ENCODE results near the gene TMEM80.
"Not testable (repeated sequence)": the region's sequence is repeated elsewhere in the genome, so short reads cannot be mapped to it uniquely, and the experiment has no call there.

Gene TMEM80
- long read RNA-seq, donor 1, partial matches to known transcripts: 10 of 25 reads
- long read RNA-seq, donor 1, other reads (novel, unspliced or antisense): 15 of 25 reads
- long read RNA-seq, donor 2, partial matches to known transcripts: 0 of 1 reads
- long read RNA-seq, donor 2, other reads (novel, unspliced or antisense): 0 of 1 reads
- long read RNA-seq, donor 3, partial matches to known transcripts: 0 of 1 reads
- long read RNA-seq, donor 3, other reads (novel, unspliced or antisense): 0 of 1 reads
- long read RNA-seq, donor 4, partial matches to known transcripts: 0 of 2 reads
- long read RNA-seq, donor 4, other reads (novel, unspliced or antisense): 0 of 2 reads
- long read RNA-seq, donor 5, partial matches to known transcripts: 0 of 7 reads
- long read RNA-seq, donor 5, other reads (novel, unspliced or antisense): 7 of 7 reads
- long read RNA-seq, donor 6, partial matches to known transcripts: 0 of 8 reads
- long read RNA-seq, donor 6, other reads (novel, unspliced or antisense): 8 of 8 reads
- long read RNA-seq, donor 7, partial matches to known transcripts: 8 of 24 reads
- long read RNA-seq, donor 7, other reads (novel, unspliced or antisense): 14 of 24 reads
- long read RNA-seq, donor 8, partial matches to known transcripts: 0 of 7 reads
- long read RNA-seq, donor 8, other reads (novel, unspliced or antisense): 7 of 7 reads

DNA sequence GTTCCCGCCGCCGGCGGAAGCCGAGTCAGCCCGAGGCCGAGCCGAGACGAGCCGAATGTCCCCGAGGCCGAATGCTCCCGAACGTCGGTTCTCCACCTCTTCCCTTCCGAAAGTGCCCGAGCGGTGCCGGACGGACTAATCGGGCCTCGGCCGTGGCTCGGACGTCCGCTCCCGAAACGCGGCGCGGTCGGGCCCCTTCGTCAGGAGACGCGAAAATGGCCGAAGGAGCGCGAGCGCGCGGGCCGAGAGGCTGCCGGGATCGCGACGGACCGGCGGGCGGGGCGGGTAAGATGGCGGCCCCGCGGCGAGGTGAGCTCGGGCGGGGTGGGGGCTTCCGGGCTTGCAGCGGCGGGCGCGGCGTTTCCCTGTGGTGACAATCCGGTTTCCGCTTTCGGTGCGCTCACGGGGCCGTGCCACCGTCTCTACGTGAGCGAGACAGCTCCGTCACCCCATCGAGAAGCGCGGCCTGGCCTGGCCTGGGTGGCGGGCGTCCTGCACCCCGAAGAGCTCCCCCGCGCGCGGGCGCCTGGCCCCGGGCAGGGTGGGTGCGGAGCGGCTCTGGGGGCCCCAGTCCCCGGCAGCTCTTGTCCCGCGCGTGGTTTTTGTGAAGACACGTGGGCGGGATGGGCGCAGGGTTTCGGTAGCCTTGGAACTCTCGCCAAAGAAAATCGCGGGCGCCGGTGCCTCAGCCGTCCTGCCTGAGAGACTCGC is at the start of gene TMEM80:
TMEM80 (plus strand) TSS at position 279 of the 711 bp plus-strand sequence; CDS start at position 291, 12 bp downstream.
- peak; percentile 97 for DNase-seq

- DNase-seq: no peak
These were observed 49.4 kb upstream of the TMEM80 start for GRCh38 chr11:646214-646613.

GRCh38 chr11:647672-648158 is 47.9 kb upstream of the TMEM80 start:
- DNase-seq: not testable (repeated sequence)

DNA sequence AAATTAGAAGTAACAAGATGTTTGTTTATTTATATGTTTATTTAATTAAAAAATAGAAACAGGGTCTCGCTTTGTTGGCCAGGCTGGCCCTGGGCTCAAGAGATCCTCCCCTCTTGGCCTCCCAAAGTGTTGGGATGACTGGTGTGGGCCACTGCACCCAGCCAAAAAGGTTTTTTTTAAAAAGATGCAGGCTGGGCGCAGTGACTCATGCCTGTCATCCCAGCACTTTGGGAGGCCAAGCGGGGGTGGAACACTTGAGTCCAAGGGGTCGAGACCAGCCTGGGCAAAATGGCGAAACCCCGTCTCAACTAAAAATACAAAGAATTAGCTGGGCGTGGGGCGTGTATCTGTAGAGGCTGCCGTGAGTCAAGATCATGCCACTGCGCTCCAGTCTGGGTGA is 45.1 kb upstream of the TMEM80 start:
- no peak for DNase-seq

GRCh38 chr11:653136-653535 is 42.5 kb upstream of the TMEM80 start:
- DNase-seq: not testable (repeated sequence)

DNA sequence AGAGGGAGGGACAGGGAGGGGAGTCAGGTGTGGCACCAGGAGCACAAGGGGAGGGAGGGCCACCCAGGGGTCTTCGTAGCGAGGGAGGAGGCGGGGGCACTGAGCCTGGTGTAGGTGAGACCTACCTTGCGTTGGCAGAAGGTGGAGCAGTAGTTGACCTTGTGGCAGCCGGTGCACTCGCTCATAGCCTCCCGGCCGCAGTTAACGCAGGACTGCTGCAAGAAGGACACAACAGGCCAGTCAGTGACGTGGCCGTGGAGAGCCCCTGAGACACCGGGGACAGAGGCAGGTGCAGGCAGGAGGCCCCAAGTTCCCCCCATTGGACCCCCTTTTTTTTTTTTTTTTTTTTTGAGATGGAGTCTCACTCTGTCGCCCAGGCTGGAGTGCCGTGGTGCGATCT is 41.8 kb upstream of the TMEM80 start:
- no peak for DNase-seq

GRCh38 chr11:654444-654843 is 41.2 kb upstream of the TMEM80 start:
- not testable (repeated sequence) for DNase-seq

- no peak for DNase-seq
These were observed 40.4 kb upstream of the TMEM80 start for GRCh38 chr11:655036-655726.

DNA sequence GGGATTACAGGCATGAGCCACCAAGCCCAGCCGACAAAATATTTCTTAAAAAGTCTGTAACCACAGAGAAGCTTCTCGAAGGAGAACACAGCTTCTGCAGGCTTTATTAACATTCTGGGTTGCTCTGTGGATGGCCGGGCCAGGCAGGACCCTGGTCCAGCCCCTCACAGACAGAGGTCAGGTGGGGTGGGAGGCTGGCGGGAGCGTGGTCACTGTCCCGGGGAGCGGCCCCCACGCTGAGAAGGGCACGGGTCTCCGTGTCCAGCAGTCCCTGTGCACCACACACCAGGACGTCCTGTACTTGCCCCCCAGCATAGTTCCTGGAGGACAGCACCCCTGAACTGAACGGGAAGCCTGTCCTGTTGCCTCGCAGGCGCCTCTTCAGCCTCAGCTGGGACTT is 39.2 kb upstream of the TMEM80 start:
- DNase-seq: no peak

DNA sequence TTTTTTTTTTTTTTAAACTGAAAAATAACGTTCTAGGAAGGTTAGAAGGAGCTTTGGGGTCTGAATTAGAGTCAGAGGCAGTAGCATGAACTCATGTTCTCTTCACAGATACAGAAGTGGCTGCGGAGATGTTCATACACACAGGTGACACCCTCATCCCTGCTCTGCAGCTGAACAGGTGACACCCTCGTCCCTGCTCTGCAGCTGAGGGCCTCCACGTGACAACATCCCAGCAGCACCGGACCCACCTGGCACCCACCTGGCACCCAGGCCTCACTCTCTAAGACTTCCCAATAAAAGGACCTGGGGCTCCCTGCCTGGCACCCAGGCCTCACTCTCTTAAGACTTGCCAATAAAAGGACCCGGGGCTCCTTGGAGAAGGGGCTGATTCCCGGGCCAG is 38.8 kb upstream of the TMEM80 start:
- no peak for DNase-seq

DNA sequence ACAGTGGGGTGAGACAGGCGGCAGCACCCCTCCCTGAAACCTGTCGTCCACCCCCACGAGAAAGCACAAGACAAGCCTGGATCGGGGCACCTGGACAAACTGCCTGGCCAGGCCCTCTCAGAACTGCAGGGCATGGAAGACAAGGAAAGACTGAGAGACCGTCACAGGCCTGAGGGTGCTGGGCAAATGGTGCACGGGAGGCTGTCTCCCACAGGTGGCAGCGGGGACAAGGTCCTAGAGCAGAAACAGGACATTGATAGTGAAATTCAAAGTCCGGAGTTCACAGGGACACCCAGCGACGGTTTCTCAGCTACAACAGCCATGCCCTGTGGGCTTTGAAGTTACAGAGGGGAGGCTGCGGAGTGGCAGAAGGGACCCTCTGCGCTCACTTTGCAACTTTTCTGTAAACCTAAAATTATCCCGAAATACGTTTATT is 37.9 kb upstream of the TMEM80 start:
- no peak for DNase-seq

DNA sequence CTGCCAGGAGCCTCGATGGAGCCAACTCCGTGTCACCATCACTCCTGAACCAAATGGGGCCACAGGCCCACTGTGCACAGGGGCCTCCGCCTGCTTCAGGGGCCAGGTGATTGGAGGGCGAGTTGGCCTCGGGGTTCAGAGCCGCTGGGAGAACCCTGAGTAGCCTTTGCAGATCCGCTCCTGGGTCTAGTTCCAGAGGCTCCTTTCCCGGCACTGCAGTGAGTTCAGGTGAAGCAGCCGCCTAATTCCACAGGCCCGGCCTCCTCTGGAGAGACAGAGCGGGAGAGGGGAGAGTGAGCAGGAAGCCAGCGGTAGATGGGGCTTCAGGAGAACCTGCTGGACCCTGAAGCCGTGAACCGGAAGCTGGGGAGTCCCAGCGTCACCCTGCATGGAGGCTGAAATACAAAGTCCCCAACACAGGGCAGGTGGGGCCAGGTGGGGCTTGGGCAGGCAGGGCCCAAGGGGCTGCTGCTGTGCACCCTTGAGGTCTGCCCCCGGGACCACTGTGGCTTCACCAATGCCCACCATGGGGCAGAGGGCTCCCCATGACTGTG is 36.0 kb upstream of the TMEM80 start:
- no peak for DNase-seq

- DNase-seq: no peak
These were observed 35.3 kb upstream of the TMEM80 start for GRCh38 chr11:660281-660680.

GRCh38 chr11:660681-661444 is 34.8 kb upstream of the TMEM80 start:
- DNase-seq: no peak

GRCh38 chr11:662689-663274 is 32.8 kb upstream of the TMEM80 start:
- DNase-seq: no peak

DNA sequence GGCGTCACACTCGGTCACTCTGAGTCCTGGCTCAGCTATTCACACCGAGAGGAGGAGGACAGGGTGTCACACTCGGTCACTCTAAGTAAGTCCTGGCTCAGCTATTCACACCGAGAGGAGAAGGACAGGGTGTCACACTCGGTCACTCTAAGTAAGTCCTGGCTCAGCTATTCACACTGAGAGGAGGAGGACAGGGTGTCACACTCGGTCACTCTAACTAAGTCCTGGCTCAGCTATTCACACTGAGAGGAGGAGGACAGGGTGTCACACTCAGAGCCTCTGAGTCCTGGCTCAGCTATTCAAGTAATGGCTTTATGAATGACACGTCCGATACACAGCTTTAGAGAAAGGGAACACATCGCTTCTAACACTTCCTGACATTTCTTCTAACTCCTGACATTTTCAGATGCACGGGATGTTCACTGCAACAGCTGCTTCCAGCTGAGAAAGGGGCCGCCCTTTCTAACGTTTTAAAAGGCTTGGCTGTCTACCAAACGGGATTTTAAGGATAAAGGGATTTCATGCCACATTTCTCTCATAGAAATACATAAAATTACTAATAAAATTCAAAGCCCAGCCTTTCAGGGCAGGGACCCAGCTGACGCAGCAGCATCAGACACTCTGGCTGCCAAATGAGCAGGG is 30.4 kb upstream of the TMEM80 start:
- DNase-seq: no peak

GRCh38 chr11:665704-666281 is 29.8 kb upstream of the TMEM80 start:
- DNase-seq: no peak

- DNase-seq: no peak
These were observed 21.8 kb upstream of the TMEM80 start for GRCh38 chr11:673866-674265.

GRCh38 chr11:674406-674805 is 21.2 kb upstream of the TMEM80 start:
- no peak for DNase-seq

DNA sequence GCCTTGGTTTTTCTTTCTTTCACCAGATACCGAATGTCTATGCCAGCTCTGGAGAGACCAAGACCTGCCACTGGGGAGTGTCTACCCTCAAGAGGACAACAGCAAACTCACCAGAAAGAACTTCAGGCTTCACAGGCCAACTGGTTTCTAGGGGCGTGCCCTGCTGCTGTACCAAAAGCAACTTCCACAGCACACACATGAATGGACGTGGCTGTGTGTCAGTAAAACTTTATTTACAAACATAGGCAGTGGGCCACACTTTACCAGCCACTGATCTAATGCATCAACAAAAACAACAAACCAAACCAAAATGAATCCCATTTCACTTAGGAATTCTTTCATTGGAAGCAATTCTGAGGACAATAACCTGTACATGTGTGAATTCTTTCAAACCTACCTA is 17.3 kb upstream of the TMEM80 start:
- no peak for DNase-seq

All from right kidney (tissue), 9 donors.